Osteoblast (primary cell): ENCODE data around the gene SMPD4. TPM values are rescaled to one million over a fixed set of nuclear protein-coding genes. Genes with fewer than 3 reads are reported as not detected.
"Not testable (repeated sequence)": the region's sequence is repeated elsewhere in the genome, so short reads cannot be mapped to it uniquely, and the experiment has no call there.

ENCODE experiments used
- DNase-seq: peaks from one replicate; pipeline ENCODE4 v3.0.0; 2011; ENCODE audit warnings: low spot score, mixed read lengths; ENCODE audit not compliant: insufficient read length; ENCODE audit errors: missing footprints
- H2AFZ ChIP-seq: 2 replicates; pipeline ENCODE4 v1.6.0; 2011; ENCODE audit warnings: mild to moderate bottlenecking, low read length
- H3K27ac ChIP-seq: 2 replicates; pipeline ENCODE4 v1.5.1; 2011; ENCODE audit warnings: mild to moderate bottlenecking, low read depth, low read length, moderate library complexity
- H3K27me3 ChIP-seq: 2 replicates; pipeline ENCODE4 v1.6.0; 2012; ENCODE audit warnings: mild to moderate bottlenecking, control low read depth, inconsistent platforms, low read length, moderate library complexity; ENCODE audit not compliant: insufficient read depth
- H3K36me3 ChIP-seq: 2 replicates; pipeline ENCODE4 v1.5.1; 2011; ENCODE audit warnings: mild to moderate bottlenecking, low read length, control low read depth, moderate library complexity; ENCODE audit not compliant: insufficient read depth
- H3K4me1 ChIP-seq: 2 replicates; pipeline ENCODE4 v1.5.1; 2011; ENCODE audit warnings: mild to moderate bottlenecking, low read length, control low read depth, moderate library complexity; ENCODE audit not compliant: insufficient read depth
- H3K4me2 ChIP-seq: 2 replicates; pipeline ENCODE4 v1.6.0; 2011; ENCODE audit warnings: mild to moderate bottlenecking, low read length; ENCODE audit not compliant: insufficient read depth
- H3K4me3 ChIP-seq: fragments of 200-600 bp; sonication (generic); 3 replicates; pipeline ENCODE4 v1.5.1; 2012; ENCODE audit warnings: mild to moderate bottlenecking, low read length, inconsistent platforms; ENCODE audit not compliant: insufficient read depth
- H3K79me2 ChIP-seq: 2 replicates; pipeline ENCODE4 v1.6.0; 2012; ENCODE audit warnings: mild to moderate bottlenecking, low read length, control low read depth, inconsistent platforms; ENCODE audit not compliant: insufficient read depth
- H3K9me3 ChIP-seq: 2 replicates; pipeline ENCODE4 v1.5.1; 2011; ENCODE audit warnings: low read depth, low read length, control low read depth
- H4K20me1 ChIP-seq: 2 replicates; pipeline ENCODE4 v1.6.0; 2012; ENCODE audit warnings: mild to moderate bottlenecking, low read length, control low read depth; ENCODE audit not compliant: insufficient read depth
- CTCF ChIP-seq: IDR thresholded peaks from 2 replicates; pipeline ENCODE4 v1.5.1; 2011; ENCODE audit warnings: mild to moderate bottlenecking, low read depth, low read length, moderate library complexity; ENCODE audit errors: extremely low read depth
- total RNA-seq: library from RNA; depleted of rRNA; stranded (reverse); fragments of >200 nt; gene quantifications from 2 replicates; pipeline ENCODE4 v1.2.3, GENCODE V29; 2012

SMPD4 gene
- total RNA-seq, 1 donor, result 24.2 TPM

- H3K79me2 ChIP-seq, result peaks cover 55% of the 10 kb centered on the region
- H3K4me3 ChIP-seq, result peak overlapping the region; percentile 74
- no peaks in the 10 kb centered on the region for H3K27me3 ChIP-seq
- H3K36me3 ChIP-seq, result no peaks in the 10 kb centered on the region
- peak overlapping the region; percentile 87 for H3K4me2 ChIP-seq
- DNase-seq, result peak; percentile 47
- peaks cover 6% of the 10 kb centered on the region for H3K4me1 ChIP-seq
- TF ChIP-seq CTCF, result no peak
- H2AFZ ChIP-seq, result no peak overlapping the region
- H3K27ac ChIP-seq, result no peak overlapping the region
- no peaks in the 10 kb centered on the region for H3K9me3 ChIP-seq
- H4K20me1 ChIP-seq, result no peaks in the 10 kb centered on the region
These were observed 2.3 kb upstream of the SMPD4 start for GRCh38 chr2:130183512-130184373.

- Histone ChIP-seq H3K4me3 (peak overlapping the region; percentile 74), H3K27ac (peak overlapping the region; percentile 45), H2AFZ (peak overlapping the region; percentile 74), H3K4me2 (peak overlapping the region; percentile 87), H3K79me2 (peaks cover 63% of the 10 kb centered on the region)
- H4K20me1 ChIP-seq, H3K36me3 ChIP-seq, H3K9me3 ChIP-seq, H3K27me3 ChIP-seq, H3K4me1 ChIP-seq: not testable (repeated sequence)
- DNase-seq, result peak; percentile 82
These were observed 1.6 kb upstream of the SMPD4 start for GRCh38 chr2:130182826-130183511.

GRCh38 chr2:130181880-130182682 lies 679 bp upstream of the SMPD4 start, which contains the start of gene MZT2B:
Gene MZT2B, plus strand, starts transcription at chr2:130182262. Its CDS starts 21 bp downstream, at chr2:130182283.
- H3K27ac ChIP-seq, result peak within 1 kb of the TSS; percentile 86
- peaks cover 72% of the 10 kb centered on the region for H3K79me2 ChIP-seq
- H3K4me3 ChIP-seq, result peak within 1 kb of the TSS; percentile 89
- TF ChIP-seq CTCF, result peak; percentile 47
- H3K9me3 ChIP-seq, H3K36me3 ChIP-seq, H3K4me1 ChIP-seq, H4K20me1 ChIP-seq, H3K27me3 ChIP-seq: not testable (repeated sequence)
- DNase-seq, result peak; percentile 99
- peak within 1 kb of the TSS; percentile 87 for H3K4me2 ChIP-seq
- peak within 1 kb of the TSS; percentile 89 for H2AFZ ChIP-seq

- not testable (repeated sequence) for H3K27me3 ChIP-seq, H3K9me3 ChIP-seq, H3K4me1 ChIP-seq, H4K20me1 ChIP-seq, H3K36me3 ChIP-seq
- Histone ChIP-seq H3K27ac (peak overlapping the region; percentile 86), H3K79me2 (peaks cover 76% of the 10 kb centered on the region), H3K4me2 (peak overlapping the region; percentile 84), H2AFZ (peak overlapping the region; percentile 73), H3K4me3 (peak overlapping the region; percentile 89)
- DNase-seq, result peak; percentile 52
These were observed 738 bp downstream of the SMPD4 start for GRCh38 chr2:130180404-130181324.

- H3K9me3 ChIP-seq, H3K4me1 ChIP-seq, H3K27me3 ChIP-seq, DNase-seq, H2AFZ ChIP-seq, H3K4me2 ChIP-seq, H4K20me1 ChIP-seq, H3K27ac ChIP-seq, H3K4me3 ChIP-seq: not testable (repeated sequence)
- H3K79me2 ChIP-seq, result peaks cover 45% of the 10 kb centered on the region
- peaks cover 22% of the 10 kb centered on the region for H3K36me3 ChIP-seq
These were observed 6.5 kb downstream of the SMPD4 start for GRCh38 chr2:130174866-130175265.
